HFFc6 (cell line): ENCODE results near the gene PHACTR3. TPM values are rescaled to one million over a fixed set of nuclear protein-coding genes. Genes with fewer than 3 reads are reported as not detected.

Experiments
- DNase-seq: peaks from one replicate; pipeline ENCODE4 v3.0.0-alpha.2; 2018
- H3K27ac Mint-ChIP-seq: 2 replicates; pipeline ENCODE4 v1.8.0; 2020; ENCODE audit warnings: mild to moderate bottlenecking, mixed read lengths
- H3K27me3 Mint-ChIP-seq: 2 replicates; pipeline ENCODE4 v1.8.0; 2021; ENCODE audit warnings: mild to moderate bottlenecking, moderate library complexity, mixed read lengths; ENCODE audit not compliant: insufficient read depth
- H3K36me3 Mint-ChIP-seq: 2 replicates; pipeline ENCODE4 v1.8.0; 2021; ENCODE audit warnings: low read depth, mixed read lengths
- H3K4me1 Mint-ChIP-seq: 2 replicates; pipeline ENCODE4 v1.8.0; 2020; ENCODE audit warnings: low read depth, mixed read lengths
- H3K4me3 Mint-ChIP-seq: 2 replicates; pipeline ENCODE4 v1.8.0; 2020; ENCODE audit warnings: mild to moderate bottlenecking, moderate library complexity, mixed read lengths
- H3K9me3 Mint-ChIP-seq: 2 replicates; pipeline ENCODE4 v1.8.0; 2020; ENCODE audit warnings: mild to moderate bottlenecking, mixed read lengths
- CTCF ChIP-seq: fragments of 200-600 bp; sonication (generic); IDR thresholded peaks from 2 replicates; pipeline ENCODE4 v1.5.0; 2021; ENCODE audit warnings: antibody characterized with exemption, mild to moderate bottlenecking
- total RNA-seq, 6 experiments: library from RNA; stranded (reverse); fragmentation: NEBNext Ultra II Directional; extraction: Animal tissue kit (Norgen Biotek cat#: 25700); gene quantifications; 2 replicates in 1 of 6; 3 replicates in 5 of 6; pipeline ENCODE4 v1.2.3, GENCODE V29; 2021

PHACTR3 gene
- total RNA-seq, 6 experiments from 2014 or later, result not detected

- Mint-ChIP-seq H3K9me3 (peaks cover 13% of the 10 kb centered on the region), H3K27ac (no peak overlapping the region), H3K27me3 (peaks cover 2% of the 10 kb centered on the region; the same call in 1 of the 2 replicates), H3K4me3 (no peak overlapping the region), H3K4me1 (no peaks in the 10 kb centered on the region), H3K36me3 (no peaks in the 10 kb centered on the region)
- no peak for DNase-seq
- TF ChIP-seq CTCF, result no peak
These were observed 257.1 kb downstream of the PHACTR3 start for GRCh38 chr20:59861401-59861800.

GRCh38 chr20:59863058-59863457 is 258.7 kb downstream of the PHACTR3 start:
- H3K27me3 Mint-ChIP-seq, result peaks cover 2% of the 10 kb centered on the region; the same call in 1 of the 2 replicates
- H3K4me3 Mint-ChIP-seq, result no peak overlapping the region
- H3K36me3 Mint-ChIP-seq, result no peaks in the 10 kb centered on the region
- H3K4me1 Mint-ChIP-seq, result no peaks in the 10 kb centered on the region
- no peak for DNase-seq
- H3K27ac Mint-ChIP-seq, result no peak overlapping the region
- TF ChIP-seq CTCF, result no peak
- H3K9me3 Mint-ChIP-seq, result peaks cover 6% of the 10 kb centered on the region

- no peak overlapping the region for H3K27ac Mint-ChIP-seq
- H3K36me3 Mint-ChIP-seq, result no peaks in the 10 kb centered on the region
- H3K9me3 Mint-ChIP-seq, result peaks cover 6% of the 10 kb centered on the region
- H3K4me1 Mint-ChIP-seq, result no peaks in the 10 kb centered on the region
- no peak overlapping the region for H3K4me3 Mint-ChIP-seq
- no peak for TF ChIP-seq CTCF
- peaks cover 2% of the 10 kb centered on the region; the same call in 1 of the 2 replicates for H3K27me3 Mint-ChIP-seq
- no peak for DNase-seq
These were observed 260.4 kb downstream of the PHACTR3 start for GRCh38 chr20:59864726-59865125.

GRCh38 chr20:59866338-59866737 is 262.0 kb downstream of the PHACTR3 start:
- Mint-ChIP-seq H3K4me3 (no peak overlapping the region), H3K36me3 (no peaks in the 10 kb centered on the region), H3K27me3 (peaks cover 2% of the 10 kb centered on the region; the same call in 1 of the 2 replicates), H3K4me1 (no peaks in the 10 kb centered on the region), H3K27ac (no peak overlapping the region), H3K9me3 (peaks cover 6% of the 10 kb centered on the region)
- no peak for DNase-seq
- TF ChIP-seq CTCF, result no peak

- Mint-ChIP-seq H3K27me3 (no peaks in the 10 kb centered on the region), H3K27ac (no peak overlapping the region), H3K9me3 (no peaks in the 10 kb centered on the region; the same call in 1 of the 2 replicates), H3K4me3 (no peak overlapping the region), H3K4me1 (no peaks in the 10 kb centered on the region), H3K36me3 (no peaks in the 10 kb centered on the region)
- no peak for DNase-seq
- no peak for TF ChIP-seq CTCF
These were observed 266.8 kb downstream of the PHACTR3 start for GRCh38 chr20:59871096-59871495.

GRCh38 chr20:59873409-59873808 is 269.1 kb downstream of the PHACTR3 start:
- no peaks in the 10 kb centered on the region for H3K27me3 Mint-ChIP-seq
- no peaks in the 10 kb centered on the region; the same call in 1 of the 2 replicates for H3K9me3 Mint-ChIP-seq
- no peak overlapping the region for H3K4me3 Mint-ChIP-seq
- no peaks in the 10 kb centered on the region for H3K36me3 Mint-ChIP-seq
- no peaks in the 10 kb centered on the region for H3K4me1 Mint-ChIP-seq
- no peak overlapping the region for H3K27ac Mint-ChIP-seq
- no peak for TF ChIP-seq CTCF
- no peak for DNase-seq
